ENCODE measurements around the gene ITGB3BP.

DNA sequence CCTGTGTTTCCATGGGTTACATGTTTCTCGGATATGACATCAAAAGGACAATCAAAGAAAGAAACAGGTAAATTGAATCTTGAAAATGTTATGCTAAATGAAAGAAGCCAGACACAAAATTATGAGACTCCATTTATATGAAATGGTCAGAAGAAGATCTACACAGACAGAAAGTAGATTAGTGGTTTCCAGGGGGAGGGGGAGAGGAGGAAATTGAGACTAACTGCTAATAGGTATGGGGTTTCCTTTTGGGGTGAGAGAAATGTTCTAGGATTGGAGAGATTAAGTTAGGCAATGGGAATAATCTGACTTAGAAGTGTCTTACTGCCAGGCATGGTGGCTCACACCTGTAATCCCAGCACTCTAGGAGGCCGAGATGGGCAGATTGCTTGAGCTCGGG is 21.8 kb downstream of the ITGB3BP start:
- TF ChIP-seq, protein P1, sequence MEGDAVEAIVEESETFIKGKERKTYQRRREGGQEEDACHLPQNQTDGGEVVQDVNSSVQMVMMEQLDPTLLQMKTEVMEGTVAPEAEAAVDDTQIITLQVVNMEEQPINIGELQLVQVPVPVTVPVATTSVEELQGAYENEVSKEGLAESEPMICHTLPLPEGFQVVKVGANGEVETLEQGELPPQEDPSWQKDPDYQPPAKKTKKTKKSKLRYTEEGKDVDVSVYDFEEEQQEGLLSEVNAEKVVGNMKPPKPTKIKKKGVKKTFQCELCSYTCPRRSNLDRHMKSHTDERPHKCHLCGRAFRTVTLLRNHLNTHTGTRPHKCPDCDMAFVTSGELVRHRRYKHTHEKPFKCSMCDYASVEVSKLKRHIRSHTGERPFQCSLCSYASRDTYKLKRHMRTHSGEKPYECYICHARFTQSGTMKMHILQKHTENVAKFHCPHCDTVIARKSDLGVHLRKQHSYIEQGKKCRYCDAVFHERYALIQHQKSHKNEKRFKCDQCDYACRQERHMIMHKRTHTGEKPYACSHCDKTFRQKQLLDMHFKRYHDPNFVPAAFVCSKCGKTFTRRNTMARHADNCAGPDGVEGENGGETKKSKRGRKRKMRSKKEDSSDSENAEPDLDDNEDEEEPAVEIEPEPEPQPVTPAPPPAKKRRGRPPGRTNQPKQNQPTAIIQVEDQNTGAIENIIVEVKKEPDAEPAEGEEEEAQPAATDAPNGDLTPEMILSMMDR (conservative IDR thresholded peaks at IDR 0.05; ENCODE audit: low read length): no peak
- no peak for TF ChIP-seq EZH2phosphoT487 (IDR thresholded peaks at IDR 0.05; ENCODE audit: borderline replicate concordance)
